Ecto neural progenitor cell (in vitro differentiated cells): Measurements from ENCODE around the gene TAS2R41.
"Not testable (repeated sequence)": the region's sequence is repeated elsewhere in the genome, so short reads cannot be mapped to it uniquely, and the experiment has no call there.

Source experiments
- DNase-seq: peaks from one replicate; pipeline ENCODE4 v3.0.0-alpha.2; 2018; ENCODE audit warnings: low spot score

TAS2R41 gene

GRCh38 chr7:143518941-143519340 is 41.3 kb downstream of the TAS2R41 start:
- DNase-seq = no peak

- no peak for DNase-seq
Measured at GRCh38 chr7:143519411-143520131, 41.9 kb downstream of the TAS2R41 start.

- not testable (repeated sequence) for DNase-seq
Measured at GRCh38 chr7:143522309-143522916, 44.7 kb downstream of the TAS2R41 start.
